Glomerular endothelial cell (primary cell): ENCODE data around the gene PDE6G. TPM values are rescaled to one million over a fixed set of nuclear protein-coding genes. Genes with fewer than 3 reads are reported as not detected.

Experiments
- DNase-seq: peaks from one replicate; pipeline ENCODE4 v3.0.0-alpha.2; 2011; ENCODE audit warnings: low read depth, low spot score; ENCODE audit errors: extremely low read depth
- total RNA-seq: library from RNA; depleted of rRNA; stranded (reverse); fragments of >200 nt; gene quantifications from 2 replicates; pipeline ENCODE4 v1.2.3, GENCODE V29; 2015

Gene PDE6G
- total RNA-seq: 2.7 and 3.2 TPM in 2 replicates

DNA sequence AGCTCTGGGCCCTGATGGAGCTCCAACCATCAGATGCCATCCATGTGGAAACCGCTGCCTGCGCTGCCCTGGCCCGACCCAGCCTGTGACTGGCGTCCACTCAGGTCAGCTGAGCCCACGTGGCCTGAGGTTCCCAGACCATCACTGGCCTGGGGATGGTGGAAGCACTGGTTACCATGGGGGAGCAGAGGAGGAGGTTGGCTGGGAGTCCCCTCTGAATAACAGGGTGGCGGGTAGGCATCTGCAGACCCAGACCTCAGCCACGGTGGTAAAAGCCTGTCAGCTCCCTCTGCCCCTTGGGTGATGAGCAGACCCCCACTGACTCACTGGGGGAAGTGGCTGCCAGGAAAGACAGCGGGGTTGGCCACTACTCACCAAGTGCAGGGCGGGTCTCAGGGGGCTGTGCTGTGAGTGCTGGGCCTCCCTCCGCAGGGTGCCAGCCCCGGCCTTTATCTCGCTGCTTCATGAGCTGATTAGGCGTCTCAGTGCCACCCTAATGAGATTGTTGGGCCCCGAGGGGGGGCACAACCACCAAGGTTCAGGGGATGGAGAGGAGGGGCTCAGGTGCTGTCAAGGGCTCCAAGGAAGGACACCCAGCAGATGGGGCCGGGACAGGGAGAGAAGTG lies at the start of gene PDE6G:
Gene PDE6G (minus strand): TSS at position 425 of the 626 bp plus-strand sequence. CDS start 3,237 bp downstream, outside the sequence.
- no peak for DNase-seq

DNA sequence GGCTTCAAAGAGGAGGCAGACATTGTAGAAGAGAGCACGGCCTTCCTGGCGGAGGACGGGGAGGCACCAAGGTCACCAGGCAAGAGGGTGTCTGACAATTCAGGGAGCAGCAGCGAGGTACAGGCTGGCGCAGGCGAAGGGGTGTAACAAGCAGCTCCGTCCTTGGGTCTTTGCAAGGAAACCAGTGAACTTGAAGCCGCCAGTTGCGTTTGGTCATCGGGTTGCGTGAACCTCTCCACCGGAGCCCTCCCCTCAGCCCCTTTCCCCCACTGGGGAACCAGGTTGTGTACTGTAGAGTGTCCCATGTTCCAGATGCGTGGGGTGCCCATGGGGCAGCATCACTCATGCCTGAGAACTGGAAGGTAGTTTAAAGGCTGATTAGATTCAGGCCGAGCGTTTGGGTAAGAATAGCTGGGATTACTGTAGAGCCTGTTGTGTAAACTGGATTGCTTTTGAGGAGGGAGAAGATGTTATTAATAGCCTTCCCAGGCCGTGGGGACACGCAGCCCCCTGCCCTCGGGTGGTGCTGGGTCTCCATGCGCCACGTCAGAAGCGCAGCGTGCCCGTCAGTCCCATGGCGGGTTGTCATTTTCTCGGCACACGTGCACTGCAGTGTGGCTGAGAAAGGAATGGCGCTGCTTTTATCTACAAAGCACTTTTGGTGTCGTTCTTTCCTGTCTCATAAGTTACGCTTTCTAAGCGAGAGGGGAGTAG lies 49.3 kb upstream of the PDE6G start:
- no peak for DNase-seq

DNA sequence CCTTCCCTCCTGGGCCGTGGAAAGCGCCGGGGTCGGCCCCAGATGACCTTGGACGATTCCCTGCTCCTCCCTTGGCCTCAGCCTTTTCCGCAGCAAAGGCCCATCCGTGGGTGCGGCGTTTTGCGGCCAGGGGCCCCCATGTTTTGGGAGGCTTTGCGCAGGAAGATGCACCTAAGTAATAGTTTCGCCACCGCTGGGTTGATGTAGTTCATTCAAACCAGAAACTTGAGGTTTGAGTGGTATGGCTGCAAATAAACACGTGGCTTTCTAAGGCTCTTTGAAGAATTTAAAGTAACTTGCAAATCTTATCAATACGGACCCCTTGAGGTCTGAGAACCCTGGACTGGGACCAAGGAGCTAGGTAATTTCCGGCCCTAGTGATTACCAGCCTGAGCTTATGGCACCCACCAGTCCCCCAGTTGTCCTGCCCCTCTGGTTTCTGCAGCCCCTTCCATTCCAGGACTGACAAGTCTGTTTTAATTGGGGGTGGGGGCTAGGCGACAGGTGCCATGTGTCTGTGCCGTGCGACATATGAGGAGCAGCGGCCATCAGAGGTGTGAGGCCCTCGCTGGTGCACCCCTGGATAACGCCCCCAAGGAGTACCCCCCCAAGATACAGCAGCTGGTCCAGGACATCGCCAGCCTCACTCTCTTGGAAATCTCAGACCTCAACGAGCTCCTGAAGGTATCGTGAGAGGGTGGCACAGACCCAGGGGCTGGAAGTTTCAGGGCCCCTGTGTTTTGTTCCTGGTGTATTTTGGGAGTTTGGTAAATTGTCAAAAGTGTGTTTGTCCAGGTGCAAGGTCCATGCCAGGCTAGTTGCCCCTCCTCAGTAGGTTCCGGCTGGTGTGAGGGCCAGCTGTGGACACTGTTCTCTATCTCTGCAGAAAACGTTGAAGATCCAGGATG lies 47.7 kb upstream of the PDE6G start:
- DNase-seq: no peak

DNA sequence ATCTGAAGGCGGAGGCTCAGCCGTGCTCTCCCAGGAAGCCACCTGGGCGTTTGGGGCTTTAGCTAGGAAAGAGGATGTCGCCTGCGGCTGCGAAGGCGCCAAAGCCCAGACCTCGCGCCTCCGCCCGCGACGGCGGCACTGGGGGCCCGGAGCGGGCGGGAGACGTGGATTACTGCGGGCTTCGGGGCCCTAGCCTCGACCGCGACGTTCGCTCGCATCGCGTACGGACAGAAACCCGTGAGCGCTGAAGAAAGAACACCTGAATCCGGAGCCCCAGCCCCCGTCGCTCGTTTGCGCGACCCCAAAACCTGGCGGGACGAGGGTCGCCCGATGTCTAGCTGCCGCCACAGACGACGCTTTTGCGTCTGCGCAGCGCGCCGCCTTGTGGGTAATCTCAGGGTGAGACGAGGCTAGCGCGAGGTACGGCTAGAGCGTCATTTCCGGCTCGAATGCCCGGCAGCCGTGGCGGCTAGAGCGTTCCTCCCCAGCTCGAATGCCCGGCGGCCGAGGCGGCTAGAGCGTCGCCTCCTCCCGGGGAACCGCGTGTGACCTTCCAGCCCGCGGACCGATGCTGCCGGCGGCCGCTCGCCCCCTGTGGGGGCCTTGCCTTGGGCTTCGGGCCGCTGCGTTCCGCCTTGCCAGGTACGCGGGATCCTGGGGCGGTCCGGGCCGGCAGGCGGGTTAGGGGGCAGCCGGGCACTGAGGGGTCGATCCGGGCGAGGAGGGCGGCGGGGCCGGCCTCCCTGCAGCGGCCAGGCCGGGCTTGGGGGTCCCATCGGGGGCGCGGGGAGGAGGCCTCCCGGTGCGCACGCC lies 46.8 kb upstream of the PDE6G start, which contains the start of gene MRPL12:
Gene MRPL12 (plus strand): TSS at position 434 of the 813 bp plus-strand sequence. CDS start 135 bp downstream, at position 569.
- DNase-seq: peak; percentile 50

DNA sequence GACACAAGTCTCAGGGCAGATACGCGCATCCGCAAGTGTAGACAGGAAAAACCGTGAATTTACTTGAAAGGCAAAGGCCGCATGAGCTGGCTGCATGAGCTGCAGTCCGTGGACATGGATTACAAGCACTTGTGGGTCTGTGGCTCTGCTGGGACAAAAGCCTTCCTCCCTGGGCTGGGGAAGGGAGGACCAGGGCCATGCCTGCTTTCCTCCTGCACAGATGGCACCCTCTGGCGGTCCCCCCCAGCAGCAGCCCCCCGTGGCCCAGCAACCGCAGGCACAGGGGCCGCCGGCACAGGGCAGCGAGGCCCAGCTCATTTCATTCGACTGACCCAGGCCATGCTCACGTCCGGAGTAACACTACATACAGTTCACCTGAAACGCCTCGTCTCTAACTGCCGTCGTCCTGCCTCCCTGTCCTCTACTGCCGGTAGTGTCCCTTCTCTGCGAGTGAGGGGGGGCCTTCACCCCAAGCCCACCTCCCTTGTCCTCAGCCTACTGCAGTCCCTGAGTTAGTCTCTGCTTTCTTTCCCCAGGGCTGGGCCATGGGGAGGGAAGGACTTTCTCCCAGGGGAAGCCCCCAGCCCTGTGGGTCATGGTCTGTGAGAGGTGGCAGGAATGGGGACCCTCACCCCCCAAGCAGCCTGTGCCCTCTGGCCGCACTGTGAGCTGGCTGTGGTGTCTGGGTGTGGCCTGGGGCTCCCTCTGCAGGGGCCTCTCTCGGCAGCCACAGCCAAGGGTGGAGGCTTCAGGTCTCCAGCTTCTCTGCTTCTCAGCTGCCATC lies 45.1 kb upstream of the PDE6G start:
- DNase-seq: no peak

DNA sequence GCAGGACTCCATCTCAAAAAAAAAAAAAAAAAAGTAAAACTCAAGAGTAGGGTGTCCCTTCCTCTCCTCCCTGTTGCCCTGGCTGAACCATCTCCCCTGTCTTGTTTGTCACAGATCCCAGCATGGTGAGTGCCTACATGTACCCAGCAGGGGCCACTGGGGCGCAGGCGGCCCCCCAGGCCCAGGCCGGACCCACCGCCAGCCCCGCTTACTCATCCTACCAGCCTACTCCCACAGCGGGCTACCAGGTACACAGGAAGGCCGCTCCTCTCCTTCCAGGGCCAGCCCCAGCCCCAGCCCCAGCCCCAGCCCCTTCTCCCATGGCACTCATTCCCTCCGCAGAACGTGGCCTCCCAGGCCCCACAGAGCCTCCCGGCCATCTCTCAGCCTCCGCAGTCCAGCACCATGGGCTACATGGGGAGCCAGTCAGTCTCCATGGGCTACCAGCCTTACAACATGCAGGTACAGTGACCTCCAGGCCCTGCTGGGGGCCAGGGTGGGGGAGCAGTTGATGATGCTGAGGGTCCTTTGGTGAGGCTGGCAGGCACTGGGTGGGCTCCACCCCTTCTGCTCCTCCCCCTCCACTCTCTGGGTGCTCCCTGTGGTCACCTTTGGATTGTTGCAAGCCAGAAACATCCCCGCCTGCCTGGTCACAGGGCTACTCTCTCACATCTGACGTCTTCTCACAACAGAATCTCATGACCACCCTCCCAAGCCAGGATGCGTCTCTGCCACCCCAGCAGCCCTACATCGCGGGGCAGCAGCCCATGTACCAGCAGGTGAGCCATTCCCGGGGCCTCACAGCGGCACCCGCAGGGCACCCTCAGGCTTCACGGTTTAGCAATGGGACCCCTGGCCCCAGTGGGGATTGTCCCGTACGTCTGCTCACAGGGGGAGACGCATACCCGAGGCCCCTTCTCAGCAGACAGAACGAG lies 44.3 kb upstream of the PDE6G start:
- DNase-seq: no peak

DNA sequence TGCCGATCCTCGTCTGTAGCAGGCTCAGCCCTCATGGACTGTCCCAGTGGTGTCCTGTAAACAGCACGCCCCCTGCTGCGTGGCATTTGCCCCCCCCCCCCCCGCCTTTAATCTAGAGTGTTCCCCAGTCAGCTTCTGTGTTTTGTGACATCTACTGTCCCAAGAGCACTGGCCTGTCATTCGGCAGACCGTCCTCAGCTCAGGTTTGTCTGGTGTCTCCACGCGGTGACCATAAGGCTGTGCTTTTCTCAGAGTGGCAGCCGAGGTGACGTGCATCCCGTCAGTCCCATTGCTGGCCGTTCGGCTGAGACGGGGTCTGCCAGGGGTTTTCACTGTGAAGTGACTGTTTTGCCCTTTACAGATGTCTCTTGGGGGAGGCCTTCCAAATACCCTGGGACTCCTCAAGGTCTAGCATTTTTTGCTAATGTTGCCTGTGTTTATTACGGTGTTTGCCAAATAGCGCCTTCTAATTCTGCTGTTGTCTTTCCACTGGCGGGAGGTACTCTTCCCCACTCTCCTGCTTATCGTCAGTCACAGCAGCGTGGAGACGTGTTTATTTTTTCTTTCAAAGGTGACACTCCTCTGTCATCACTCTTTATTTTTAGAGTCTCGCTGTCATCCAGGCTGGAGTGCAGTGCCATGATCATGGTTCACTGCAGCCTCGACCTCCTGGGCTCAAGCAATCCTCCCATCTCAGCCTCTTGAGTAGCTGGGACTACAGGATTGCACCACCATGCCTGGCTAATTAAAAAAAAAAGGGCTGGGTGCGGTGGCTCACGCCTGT lies 41.1 kb upstream of the PDE6G start:
- DNase-seq: no peak

DNA sequence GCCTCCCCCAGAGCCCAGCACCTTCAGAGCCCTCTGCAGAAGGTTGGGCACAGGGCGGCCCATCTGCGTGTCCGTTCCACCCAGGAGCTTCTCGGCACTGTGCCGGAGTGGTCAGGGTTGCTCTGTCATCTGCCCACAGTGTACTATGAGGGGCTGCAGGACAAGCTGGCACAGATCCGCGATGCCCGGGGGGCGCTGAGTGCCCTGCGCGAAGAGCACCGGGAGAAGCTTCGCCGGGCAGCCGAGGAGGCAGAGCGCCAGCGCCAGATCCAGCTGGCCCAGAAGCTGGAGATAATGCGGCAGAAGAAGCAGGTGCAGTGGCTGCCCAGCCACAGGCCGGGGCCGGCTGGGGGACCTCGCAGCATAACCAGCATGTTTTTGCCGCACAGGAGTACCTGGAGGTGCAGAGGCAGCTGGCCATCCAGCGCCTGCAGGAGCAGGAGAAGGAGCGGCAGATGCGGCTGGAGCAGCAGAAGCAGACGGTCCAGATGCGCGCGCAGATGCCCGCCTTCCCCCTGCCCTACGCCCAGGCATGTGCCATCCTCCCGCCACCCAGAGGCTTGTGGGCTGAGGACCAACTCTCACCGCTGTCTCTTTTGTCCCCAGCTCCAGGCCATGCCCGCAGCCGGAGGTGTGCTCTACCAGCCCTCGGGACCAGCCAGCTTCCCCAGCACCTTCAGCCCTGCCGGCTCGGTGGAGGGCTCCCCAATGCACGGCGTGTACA lies 40.0 kb upstream of the PDE6G start:
- no peak for DNase-seq

DNA sequence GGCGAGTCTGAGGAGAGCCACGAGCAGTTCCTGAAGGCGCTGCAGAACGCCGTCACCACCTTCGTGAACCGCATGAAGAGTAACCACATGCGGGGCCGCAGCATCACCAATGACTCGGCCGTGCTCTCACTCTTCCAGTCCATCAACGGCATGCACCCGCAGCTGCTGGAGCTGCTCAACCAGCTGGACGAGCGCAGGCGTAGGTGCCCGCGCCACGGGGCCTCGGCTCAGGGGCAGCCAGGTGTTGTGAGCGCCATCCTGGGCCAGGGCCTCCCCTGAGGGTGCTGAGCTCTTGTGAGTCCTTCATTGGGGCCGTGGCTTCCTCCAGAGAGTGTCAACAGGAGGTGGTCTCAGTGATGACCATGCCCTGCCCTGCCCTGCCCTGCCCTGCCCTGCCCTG lies 39.5 kb upstream of the PDE6G start:
- DNase-seq: no peak

DNA sequence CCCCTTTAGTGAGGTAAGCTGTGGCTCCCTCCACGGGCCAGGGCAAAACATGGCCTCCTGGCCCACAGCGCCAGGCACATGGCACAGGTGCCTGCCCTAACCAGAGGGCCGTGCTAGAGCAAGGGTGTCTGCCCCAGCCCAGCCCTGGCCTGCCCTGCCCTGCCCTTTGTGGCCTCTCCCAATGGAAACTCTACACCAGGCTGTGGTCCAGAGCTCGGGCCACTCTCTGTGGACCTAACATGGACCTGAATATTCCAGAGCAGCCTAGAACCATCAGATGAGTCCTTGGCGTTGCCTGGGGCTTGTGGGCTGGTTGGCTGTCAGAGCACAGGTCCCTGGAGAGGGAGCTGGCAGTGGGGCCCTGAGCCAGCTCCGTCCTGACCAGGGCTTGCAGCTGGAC lies 38.9 kb upstream of the PDE6G start:
- DNase-seq: no peak

DNA sequence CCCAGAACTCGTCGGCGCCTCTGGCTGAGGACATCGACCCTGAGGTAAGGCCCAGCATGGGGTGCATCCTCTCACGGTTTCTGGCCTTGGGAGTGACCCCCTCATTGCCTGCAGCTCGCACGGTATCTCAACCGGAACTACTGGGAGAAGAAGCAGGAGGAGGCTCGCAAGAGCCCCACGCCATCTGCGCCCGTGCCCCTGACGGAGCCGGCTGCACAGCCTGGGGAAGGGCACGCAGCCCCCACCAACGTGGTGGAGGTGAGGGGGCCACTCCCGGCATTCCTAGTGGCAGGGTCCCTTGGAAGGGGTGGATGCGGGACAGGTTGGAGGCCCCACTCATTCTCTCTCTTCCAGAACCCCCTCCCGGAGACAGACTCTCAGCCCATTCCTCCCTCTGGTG lies 38.5 kb upstream of the PDE6G start:
- no peak for DNase-seq

DNA sequence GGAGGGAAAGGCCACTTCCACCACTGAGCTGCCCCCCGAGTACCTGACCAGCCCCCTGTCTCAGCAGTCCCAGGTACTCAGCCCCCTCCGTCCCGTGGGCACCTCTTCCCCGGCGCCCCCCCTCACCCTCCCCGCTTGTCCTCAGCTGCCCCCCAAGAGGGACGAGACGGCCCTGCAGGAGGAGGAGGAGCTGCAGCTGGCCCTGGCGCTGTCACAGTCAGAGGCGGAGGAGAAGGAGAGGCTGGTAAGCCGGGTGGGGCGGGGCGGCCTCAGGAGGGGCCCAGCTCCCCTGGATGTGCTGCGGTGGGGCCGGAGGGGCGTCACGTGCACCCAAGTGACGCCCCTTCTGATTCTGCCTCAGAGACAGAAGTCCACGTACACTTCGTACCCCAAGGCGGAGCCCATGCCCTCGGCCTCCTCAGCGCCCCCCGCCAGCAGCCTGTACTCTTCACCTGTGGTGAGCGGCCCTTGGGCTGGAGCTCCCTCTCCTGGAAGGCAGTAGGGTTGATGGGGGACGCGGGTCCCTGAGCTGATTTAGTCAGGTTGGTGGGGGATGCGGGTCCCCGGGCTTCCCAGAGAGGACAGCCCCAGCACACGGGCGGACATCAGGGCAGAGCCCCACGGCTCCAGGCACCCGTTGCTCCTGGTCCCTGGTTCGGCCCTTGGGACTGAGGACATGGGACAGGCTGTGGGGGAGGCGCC lies 37.3 kb upstream of the PDE6G start:
- no peak for DNase-seq

DNA sequence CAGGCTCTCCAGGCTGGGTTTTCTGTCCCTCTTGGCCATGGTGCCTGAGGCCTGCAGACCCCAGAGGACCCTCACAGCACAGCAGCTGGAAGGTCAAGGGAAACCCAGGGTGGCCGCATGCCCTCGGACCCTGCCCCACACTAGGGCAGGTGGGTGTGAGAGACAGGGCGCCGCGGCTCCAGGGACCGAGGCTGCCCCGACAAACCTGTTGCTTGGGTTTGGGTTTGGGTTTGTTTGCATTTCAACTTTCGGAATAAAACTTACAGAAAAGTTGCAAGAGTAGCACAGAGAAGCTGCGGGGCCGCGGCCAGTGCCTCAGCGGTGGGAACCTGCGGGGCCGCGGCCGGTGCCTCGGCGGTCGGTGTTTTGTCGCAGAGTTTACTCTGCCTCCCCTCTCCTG lies 35.3 kb upstream of the PDE6G start:
- DNase-seq: no peak

DNA sequence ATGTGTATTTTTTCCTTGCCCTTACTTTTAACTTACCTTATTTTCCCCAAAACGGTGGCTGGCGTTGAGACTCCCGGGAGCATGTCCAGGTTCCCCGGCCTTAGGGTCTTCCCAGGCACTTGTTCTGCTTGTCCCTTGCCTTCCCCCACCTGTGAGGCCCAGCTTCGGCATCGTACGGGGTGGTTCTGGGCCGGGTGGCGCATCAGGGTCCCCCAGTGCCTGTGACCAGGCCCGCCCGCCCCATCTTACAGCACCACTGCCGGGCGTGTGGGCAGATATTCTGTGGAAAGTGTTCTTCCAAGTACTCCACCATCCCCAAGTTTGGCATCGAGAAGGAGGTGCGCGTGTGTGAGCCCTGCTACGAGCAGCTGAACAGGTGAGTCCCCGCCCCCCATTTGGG lies 34.9 kb upstream of the PDE6G start:
- DNase-seq: no peak

DNA sequence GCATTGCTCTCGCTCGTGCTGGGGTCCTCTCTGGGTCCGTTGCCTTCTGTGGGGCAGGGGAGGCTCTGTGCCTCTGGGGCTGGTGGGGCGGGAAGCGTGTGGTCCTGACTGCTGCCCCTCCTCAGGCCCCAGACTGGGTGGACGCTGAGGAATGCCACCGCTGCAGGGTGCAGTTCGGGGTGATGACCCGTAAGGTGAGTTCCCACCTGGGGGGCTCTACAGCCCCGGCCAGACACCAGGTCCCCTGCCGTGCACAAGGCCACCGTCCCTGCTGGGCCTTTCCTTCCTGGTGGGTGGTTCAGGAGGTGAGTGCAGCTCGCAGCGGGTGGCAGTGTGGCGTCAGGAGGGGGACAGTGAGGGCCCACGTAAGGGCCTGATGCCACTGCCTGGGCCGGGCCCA lies 34.2 kb upstream of the PDE6G start:
- DNase-seq: no peak

DNA sequence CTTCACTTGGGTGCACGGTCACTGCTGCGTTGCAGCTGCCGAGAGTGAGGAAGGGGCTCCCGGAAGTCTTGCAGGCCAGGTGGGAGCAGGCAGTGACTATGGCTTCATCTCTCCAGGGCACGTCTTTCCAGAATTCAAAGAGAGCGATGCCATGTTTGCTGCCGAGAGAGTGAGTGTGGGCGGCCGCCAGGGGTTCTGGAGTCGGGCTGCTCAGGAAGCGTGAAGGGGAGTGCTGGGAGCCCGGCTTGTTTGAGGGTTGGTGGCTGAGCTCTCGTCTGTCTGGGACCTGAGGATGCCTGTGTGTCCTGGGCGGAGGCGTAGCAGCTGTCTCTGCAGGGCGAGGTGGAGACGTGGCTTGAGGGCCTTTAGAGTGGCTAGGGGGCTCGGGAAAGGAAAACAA lies 33.7 kb upstream of the PDE6G start:
- no peak for DNase-seq

DNA sequence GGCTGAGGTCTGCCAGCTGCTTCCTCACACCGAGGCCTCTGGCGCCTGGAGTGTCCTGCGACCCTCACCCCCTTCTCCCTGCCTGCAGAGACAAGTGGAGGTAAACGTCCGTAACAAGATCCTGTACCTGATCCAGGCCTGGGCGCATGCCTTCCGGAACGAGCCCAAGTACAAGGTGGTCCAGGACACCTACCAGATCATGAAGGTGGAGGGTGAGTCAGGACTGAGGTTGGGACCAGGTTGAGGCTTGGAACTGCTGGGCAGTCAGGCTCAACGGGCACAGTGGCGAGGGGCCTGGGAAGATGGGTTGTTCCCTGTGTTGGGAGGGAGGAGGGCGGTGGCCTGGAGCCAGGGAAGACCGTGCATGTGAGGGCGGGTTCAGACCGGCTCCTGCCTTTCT lies 32.3 kb upstream of the PDE6G start:
- no peak for DNase-seq
